Measurements from ENCODE around the gene SLC38A6. TPM values are rescaled to one million over a fixed set of nuclear protein-coding genes. Genes with fewer than 3 reads are reported as not detected.
A peak's percentile ranks its signal among the peaks of the same experiment; 100 is the strongest.

The SLC38A6 gene
- polyA plus RNA-seq, 4 donors = 2.2 to 20.8 (median 5.0) TPM

DNA sequence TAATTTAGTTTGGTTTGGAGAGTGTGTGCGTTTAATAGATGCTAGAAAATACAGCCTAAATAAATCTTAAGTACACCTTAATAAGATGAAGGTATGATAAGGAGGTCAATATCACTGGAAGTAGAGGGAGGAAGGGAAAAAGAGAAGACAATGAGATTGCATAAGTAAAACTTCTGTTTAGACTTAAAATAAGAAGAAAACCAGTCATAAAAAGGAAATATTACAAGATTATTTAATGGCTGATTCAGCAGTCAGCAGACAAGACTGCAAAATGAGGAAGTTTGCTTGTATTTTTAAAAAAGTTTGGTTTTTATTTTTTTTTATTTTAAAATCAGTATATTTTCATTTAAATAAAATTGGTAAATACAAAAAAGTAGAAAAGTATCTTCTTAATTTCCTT lies 3.2 kb downstream of the SLC38A6 start:
- FAIRE-seq = no peak
- peaks cover 0 to 4% (median 0%) of the 10 kb centered on the region in 3 donors for H3K36me3 ChIP-seq (ENCODE audit: control insufficient read depth in 3 of 3, insufficient read depth in 2 of 3, low read depth in 1 of 3, low read length in 3 of 3)
- 90 to 94% (median 93%) methylated on average over 1 of the region's 1 CpG for WGBS, 3 donors

DNA sequence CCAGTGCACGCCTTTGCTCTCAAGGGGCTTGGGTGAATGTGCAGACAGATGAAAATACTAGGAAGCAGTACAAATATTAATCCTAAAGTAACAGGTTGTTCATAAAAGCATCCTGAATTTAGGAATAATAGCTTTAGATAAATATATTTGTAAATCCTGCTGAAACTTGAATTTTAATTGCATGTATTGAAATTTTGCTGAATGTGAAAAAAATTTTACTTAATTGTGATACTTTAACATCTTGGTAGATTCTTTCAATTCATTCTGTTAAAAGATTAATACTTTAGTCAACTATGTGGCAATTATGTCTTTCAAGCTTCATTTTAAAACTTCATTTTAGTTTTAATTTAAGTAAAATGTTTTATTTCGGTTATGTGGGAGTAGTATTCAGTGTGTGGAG lies 5.5 kb downstream of the SLC38A6 start:
- Histone ChIP-seq H3K4me3 (ENCODE audit: low read depth in 1 of 3, low read length in 3 of 3) (no peak overlapping the region), H3K4me1 (ENCODE audit: control insufficient read depth in 3 of 3, insufficient read depth in 2 of 3, low read depth in 1 of 3, low read length in 2 of 3) (peaks cover 2 to 7% (median 3%) of the 10 kb centered on the region in 3 donors), H3K9me3 (ENCODE audit: control insufficient read depth in 2 of 2, insufficient read depth in 1 of 2, low read depth in 1 of 2, low read length in 1 of 2) (no peaks in the 10 kb centered on the region), H3K27me3 (ENCODE audit: control insufficient read depth in 3 of 3, insufficient read depth in 3 of 3, low read length in 3 of 3) (no peaks in the 10 kb centered on the region), H3K27ac (ENCODE audit: low read depth in 1 of 3, low read length in 2 of 3) (peak overlapping the region in 1 of 3 donors; percentile 11), H3K36me3 (ENCODE audit: control insufficient read depth in 3 of 3, insufficient read depth in 2 of 3, low read depth in 1 of 3, low read length in 3 of 3) (peaks cover 0 to 8% (median 0%) of the 10 kb centered on the region in 3 donors)
- WGBS, 3 donors = 92 to 96% (median 95%) methylated on average over 2 of the region's 2 CpGs
- no peak for FAIRE-seq
- DNase-seq = no peak

More for the DNA sequence above, 3.2 kb downstream of the SLC38A6 start:
- Histone ChIP-seq H3K27ac (ENCODE audit: low read depth in 1 of 3, low read length in 2 of 3) (no peak overlapping the region), H3K4me1 (ENCODE audit: control insufficient read depth in 3 of 3, insufficient read depth in 2 of 3, low read depth in 1 of 3, low read length in 2 of 3) (peaks cover 2 to 7% (median 5%) of the 10 kb centered on the region in 3 donors), H3K9me3 (ENCODE audit: control insufficient read depth in 2 of 2, insufficient read depth in 1 of 2, low read depth in 1 of 2, low read length in 1 of 2) (no peaks in the 10 kb centered on the region), H3K27me3 (ENCODE audit: control insufficient read depth in 3 of 3, insufficient read depth in 3 of 3, low read length in 3 of 3) (no peaks in the 10 kb centered on the region), H3K4me3 (ENCODE audit: low read depth in 1 of 3, low read length in 3 of 3) (no peak overlapping the region)
- DNase-seq = no peak

DNA sequence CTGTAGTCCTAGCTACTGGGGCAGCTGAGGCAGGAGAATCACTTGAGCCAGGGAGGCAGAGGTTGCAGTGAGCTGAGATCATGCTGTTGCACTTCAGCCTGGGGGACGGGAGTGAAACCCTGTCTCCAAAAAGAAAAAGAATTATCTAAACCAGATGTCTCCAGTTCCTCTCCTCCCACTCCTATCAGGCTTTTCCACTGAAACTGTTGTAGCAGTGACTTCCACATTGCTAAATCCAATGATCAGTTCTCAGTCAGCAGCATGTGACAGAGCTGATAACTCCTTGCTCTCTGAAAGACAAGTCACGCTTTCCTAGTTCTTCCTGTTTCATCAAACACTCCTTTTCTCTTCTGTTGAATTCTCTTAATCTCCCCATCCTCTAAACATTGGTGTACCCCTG lies 8.6 kb downstream of the SLC38A6 start:
- peaks cover 0 to 15% (median 0%) of the 10 kb centered on the region in 3 donors for H3K36me3 ChIP-seq (ENCODE audit: control insufficient read depth in 3 of 3, insufficient read depth in 2 of 3, low read depth in 1 of 3, low read length in 3 of 3)
- H3K4me3 ChIP-seq (ENCODE audit: low read depth in 1 of 3, low read length in 3 of 3) = no peak overlapping the region
- no peaks in the 10 kb centered on the region for H3K27me3 ChIP-seq (ENCODE audit: control insufficient read depth in 3 of 3, insufficient read depth in 3 of 3, low read length in 3 of 3)
- no peaks in the 10 kb centered on the region for H3K4me1 ChIP-seq (ENCODE audit: control insufficient read depth in 3 of 3, insufficient read depth in 2 of 3, low read depth in 1 of 3, low read length in 2 of 3)
- FAIRE-seq (no peak), DNase-seq (peak in 1 of 2 donors; percentile 32)
- no peaks in the 10 kb centered on the region for H3K9me3 ChIP-seq (ENCODE audit: control insufficient read depth in 2 of 2, insufficient read depth in 1 of 2, low read depth in 1 of 2, low read length in 1 of 2)
- H3K27ac ChIP-seq (ENCODE audit: low read depth in 1 of 3, low read length in 2 of 3) = no peak overlapping the region
- 81 to 90% (median 89%) methylated on average over 2 of the region's 2 CpGs for WGBS, 3 donors

DNA sequence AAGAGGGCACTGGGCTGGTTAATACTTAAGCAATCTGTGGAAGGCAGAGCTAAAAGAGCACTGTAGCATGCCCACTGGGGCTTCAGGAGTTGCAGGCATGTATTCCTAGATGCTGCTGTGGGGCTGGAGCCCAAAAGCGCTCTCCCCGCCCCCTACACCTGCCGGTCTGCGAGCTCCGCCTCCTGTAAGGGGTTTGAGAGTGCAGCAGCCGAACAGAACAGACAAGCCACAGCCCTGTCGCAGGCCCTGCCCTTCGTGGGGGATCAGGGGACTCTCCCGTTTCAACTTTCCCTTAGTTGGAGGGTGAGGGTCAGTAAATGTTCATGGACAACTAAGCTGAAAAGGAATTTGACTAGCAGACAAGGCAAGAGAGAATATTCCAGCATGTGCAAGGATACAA lies 17.6 kb downstream of the SLC38A6 start:
- H3K4me1 ChIP-seq (ENCODE audit: control insufficient read depth in 3 of 3, insufficient read depth in 2 of 3, low read depth in 1 of 3, low read length in 2 of 3) = no peaks in the 10 kb centered on the region
- peaks cover 0 to 14% of the 10 kb centered on the region in 2 donors for H3K9me3 ChIP-seq (ENCODE audit: control insufficient read depth in 2 of 2, insufficient read depth in 1 of 2, low read depth in 1 of 2, low read length in 1 of 2)
- no peak for DNase-seq
- WGBS, 3 donors = 95 to 96% (median 95%) methylated on average over 9 of the region's 9 CpGs
- H3K36me3 ChIP-seq (ENCODE audit: control insufficient read depth in 3 of 3, insufficient read depth in 2 of 3, low read depth in 1 of 3, low read length in 3 of 3) = peaks cover 0 to 11% (median 0%) of the 10 kb centered on the region in 3 donors
- no peaks in the 10 kb centered on the region for H3K27me3 ChIP-seq (ENCODE audit: control insufficient read depth in 3 of 3, insufficient read depth in 3 of 3, low read length in 3 of 3)
- no peak overlapping the region for H3K27ac ChIP-seq (ENCODE audit: low read depth in 1 of 3, low read length in 2 of 3)
- no peak for FAIRE-seq
- no peak overlapping the region for H3K4me3 ChIP-seq (ENCODE audit: low read depth in 1 of 3, low read length in 3 of 3)

DNA sequence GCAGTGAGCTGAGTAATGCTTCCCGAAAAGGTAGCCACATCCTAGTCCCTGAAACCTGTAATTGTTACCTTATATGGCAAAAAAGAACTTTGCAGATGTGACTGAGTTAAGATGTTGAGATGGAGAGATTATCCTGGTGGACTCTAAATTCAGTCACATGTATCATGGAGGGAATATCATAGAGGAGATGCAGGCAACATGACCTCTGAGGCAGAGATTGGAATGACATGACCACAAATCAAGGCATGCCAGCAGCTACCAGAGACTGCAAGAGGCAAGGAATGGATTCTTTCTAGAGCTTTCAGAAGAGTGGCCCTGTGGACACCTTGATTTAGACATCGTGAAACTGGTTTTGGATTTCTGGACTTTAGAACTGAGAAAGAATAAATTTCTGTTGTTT lies 18.5 kb downstream of the SLC38A6 start:
- Histone ChIP-seq H3K9me3 (ENCODE audit: control insufficient read depth in 2 of 2, insufficient read depth in 1 of 2, low read depth in 1 of 2, low read length in 1 of 2) (peaks cover 0 to 14% of the 10 kb centered on the region in 2 donors), H3K4me3 (ENCODE audit: low read depth in 1 of 3, low read length in 3 of 3) (no peak overlapping the region), H3K4me1 (ENCODE audit: control insufficient read depth in 3 of 3, insufficient read depth in 2 of 3, low read depth in 1 of 3, low read length in 2 of 3) (no peaks in the 10 kb centered on the region), H3K27ac (ENCODE audit: low read depth in 1 of 3, low read length in 2 of 3) (no peak overlapping the region), H3K36me3 (ENCODE audit: control insufficient read depth in 3 of 3, insufficient read depth in 2 of 3, low read depth in 1 of 3, low read length in 3 of 3) (peaks cover 0 to 8% (median 0%) of the 10 kb centered on the region in 3 donors), H3K27me3 (ENCODE audit: control insufficient read depth in 3 of 3, insufficient read depth in 3 of 3, low read length in 3 of 3) (no peaks in the 10 kb centered on the region)
- no peak for FAIRE-seq
- no peak for DNase-seq
- WGBS, 3 donors = 94 to 98% (median 94%) methylated on average over 2 of the region's 2 CpGs

DNA sequence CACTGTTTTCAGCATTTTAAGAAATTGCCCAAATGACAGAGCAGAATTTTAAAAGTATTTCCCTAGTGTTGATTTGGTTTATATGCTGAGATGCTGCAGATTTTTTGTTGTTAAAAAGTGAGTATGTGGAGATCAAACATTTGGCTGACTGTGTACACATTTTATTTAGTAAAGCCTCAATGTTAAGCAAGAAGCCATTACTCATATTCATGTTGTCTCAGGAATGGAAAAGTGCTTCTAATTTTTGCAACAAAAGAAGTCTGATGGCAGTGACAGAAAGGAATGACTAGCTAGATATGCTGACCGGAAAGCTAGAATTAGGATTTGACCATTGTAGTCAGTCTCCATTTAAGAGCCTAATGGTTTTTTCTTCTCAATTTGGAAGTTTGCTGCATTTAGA lies 22.5 kb downstream of the SLC38A6 start:
- H3K27ac ChIP-seq (ENCODE audit: low read depth in 1 of 3, low read length in 2 of 3) = no peak overlapping the region
- H3K27me3 ChIP-seq (ENCODE audit: control insufficient read depth in 3 of 3, insufficient read depth in 3 of 3, low read length in 3 of 3) = no peaks in the 10 kb centered on the region
- 94 to 97% (median 96%) methylated on average over 1 of the region's 1 CpG for WGBS, 3 donors
- H3K36me3 ChIP-seq (ENCODE audit: control insufficient read depth in 3 of 3, insufficient read depth in 2 of 3, low read depth in 1 of 3, low read length in 3 of 3) = peaks cover 0 to 2% (median 0%) of the 10 kb centered on the region in 3 donors
- H3K4me1 ChIP-seq (ENCODE audit: control insufficient read depth in 3 of 3, insufficient read depth in 2 of 3, low read depth in 1 of 3, low read length in 2 of 3) = no peaks in the 10 kb centered on the region
- DNase-seq (no peak), FAIRE-seq (no peak)
- peaks cover 0 to 1% of the 10 kb centered on the region in 2 donors for H3K9me3 ChIP-seq (ENCODE audit: control insufficient read depth in 2 of 2, insufficient read depth in 1 of 2, low read depth in 1 of 2, low read length in 1 of 2)
- H3K4me3 ChIP-seq (ENCODE audit: low read depth in 1 of 3, low read length in 3 of 3) = no peak overlapping the region

DNA sequence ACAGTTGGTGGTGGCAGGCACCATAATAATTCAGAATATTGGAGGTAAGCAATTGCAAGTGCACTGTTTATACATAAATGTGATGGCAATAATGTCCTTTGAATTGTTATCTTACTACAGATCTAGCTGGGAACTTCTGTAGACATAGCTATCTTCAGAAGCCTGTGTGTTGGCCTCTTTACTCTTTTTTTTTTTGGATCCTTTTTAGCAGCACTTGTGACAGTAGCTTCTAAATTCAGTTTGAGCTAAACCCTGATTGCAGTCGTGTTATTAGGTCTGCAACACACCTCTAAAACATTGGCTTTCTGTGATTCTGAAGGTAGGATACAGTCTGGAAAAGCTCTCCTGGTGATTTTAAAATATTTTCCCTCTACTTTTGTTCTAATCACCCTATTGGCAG lies 38.5 kb downstream of the SLC38A6 start:
- Histone ChIP-seq H3K36me3 (ENCODE audit: control insufficient read depth in 3 of 3, insufficient read depth in 2 of 3, low read depth in 1 of 3, low read length in 3 of 3) (no peaks in the 10 kb centered on the region), H3K4me3 (ENCODE audit: low read depth in 1 of 3, low read length in 3 of 3) (no peak overlapping the region), H3K9me3 (ENCODE audit: control insufficient read depth in 2 of 2, insufficient read depth in 1 of 2, low read depth in 1 of 2, low read length in 1 of 2) (peaks cover 0 to 7% of the 10 kb centered on the region in 2 donors), H3K4me1 (ENCODE audit: control insufficient read depth in 3 of 3, insufficient read depth in 2 of 3, low read depth in 1 of 3, low read length in 2 of 3) (no peaks in the 10 kb centered on the region), H3K27ac (ENCODE audit: low read depth in 1 of 3, low read length in 2 of 3) (no peak overlapping the region), H3K27me3 (ENCODE audit: control insufficient read depth in 3 of 3, insufficient read depth in 3 of 3, low read length in 3 of 3) (no peaks in the 10 kb centered on the region)
- FAIRE-seq = no peak
- 76 to 83% (median 82%) methylated on average over 1 of the region's 1 CpG for WGBS, 3 donors
- no peak for DNase-seq

DNA sequence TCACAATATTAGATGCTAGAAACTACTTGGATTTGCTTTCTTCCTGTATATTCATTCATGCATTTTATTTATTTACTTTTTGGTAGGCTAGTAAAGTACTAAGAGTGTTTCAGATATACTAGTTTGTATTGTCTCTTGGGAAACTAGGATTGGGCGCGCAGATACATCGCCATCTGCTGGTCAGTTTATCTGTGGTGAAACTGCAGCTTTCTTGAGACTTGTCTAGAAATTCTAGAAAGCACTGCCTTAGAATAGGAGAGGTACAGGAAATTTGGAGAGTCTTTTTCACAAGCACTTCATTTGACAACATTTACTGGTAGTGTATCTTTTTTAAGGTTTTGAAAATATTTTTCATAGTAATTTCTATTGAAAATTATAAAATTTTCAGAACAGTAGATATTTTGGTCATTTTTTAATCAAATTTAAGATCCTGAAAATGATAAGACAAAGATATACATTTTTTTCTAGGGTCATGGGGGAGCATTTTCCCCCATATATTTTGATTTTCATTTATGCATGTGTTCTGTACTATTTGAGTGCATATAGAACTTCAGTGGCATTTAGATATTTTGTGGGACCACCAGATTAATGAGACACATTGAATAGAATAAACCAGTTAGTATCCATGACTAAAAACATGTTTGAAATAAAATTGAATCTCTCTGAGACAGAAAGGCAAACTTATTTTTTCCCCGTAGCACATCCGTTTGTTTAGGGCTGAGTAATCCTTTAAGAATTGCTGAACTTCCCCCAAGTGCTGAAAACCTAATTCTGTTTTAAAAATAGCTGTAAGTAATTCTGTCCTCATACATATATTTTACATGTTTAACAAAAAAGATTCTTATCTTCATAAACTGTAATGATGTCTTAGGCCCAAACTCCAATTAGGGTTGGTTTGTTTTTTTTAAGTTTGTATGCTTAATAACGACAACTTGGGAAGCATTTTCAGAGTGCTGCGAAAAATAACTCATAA lies 44.5 kb downstream of the SLC38A6 start:
- H3K9me3 ChIP-seq (ENCODE audit: control insufficient read depth in 2 of 2, insufficient read depth in 1 of 2, low read depth in 1 of 2, low read length in 1 of 2) = no peaks in the 10 kb centered on the region
- peak; percentile 77 for FAIRE-seq
- H3K36me3 ChIP-seq (ENCODE audit: control insufficient read depth in 3 of 3, insufficient read depth in 2 of 3, low read depth in 1 of 3, low read length in 3 of 3) = no peaks in the 10 kb centered on the region
- no peaks in the 10 kb centered on the region for H3K27me3 ChIP-seq (ENCODE audit: control insufficient read depth in 3 of 3, insufficient read depth in 3 of 3, low read length in 3 of 3)
- DNase-seq = peak; percentile 67 to 71
- H3K4me1 ChIP-seq (ENCODE audit: control insufficient read depth in 3 of 3, insufficient read depth in 2 of 3, low read depth in 1 of 3, low read length in 2 of 3) = no peaks in the 10 kb centered on the region
- no peak overlapping the region for H3K27ac ChIP-seq (ENCODE audit: low read depth in 1 of 3, low read length in 2 of 3)
- H3K4me3 ChIP-seq (ENCODE audit: low read depth in 1 of 3, low read length in 3 of 3) = no peak overlapping the region
- 49 to 56% (median 51%) methylated on average over 7 of the region's 7 CpGs for WGBS, 3 donors
